GM18511 (cell line): ENCODE results near the gene PNCK.

ENCODE experiments used
- ATAC-seq: cut with Tn5 transposase; IDR thresholded peaks from one replicate; pipeline ENCODE4 v1.9.1; 2021; ENCODE audit warnings: mild to moderate bottlenecking, moderate library complexity; ENCODE audit not compliant: unreplicated experiment

The PNCK gene

GRCh38 chrX:153633048-153633447 is 40.6 kb downstream of the PNCK start:
- ATAC-seq, result no peak

GRCh38 chrX:153632595-153632946 is 41.0 kb downstream of the PNCK start:
- no peak for ATAC-seq

GRCh38 chrX:153631907-153632594 is 41.6 kb downstream of the PNCK start:
- no peak for ATAC-seq

GRCh38 chrX:153631346-153631745 is 42.3 kb downstream of the PNCK start:
- ATAC-seq, result no peak

- no peak for ATAC-seq
These were observed 44.9 kb downstream of the PNCK start for GRCh38 chrX:153628665-153629064.

GRCh38 chrX:153628129-153628528 is 45.5 kb downstream of the PNCK start:
- ATAC-seq, result no peak

- ATAC-seq, result no peak
These were observed 45.9 kb downstream of the PNCK start for GRCh38 chrX:153627675-153628111.

GRCh38 chrX:153626863-153627674 is 46.5 kb downstream of the PNCK start:
- ATAC-seq, result no peak

GRCh38 chrX:153626025-153626633 is 47.5 kb downstream of the PNCK start:
- no peak for ATAC-seq

GRCh38 chrX:153625271-153626024 is 48.2 kb downstream of the PNCK start:
- ATAC-seq, result no peak

GRCh38 chrX:153624196-153625091 is 49.2 kb downstream of the PNCK start:
- no peak for ATAC-seq

GRCh38 chrX:153623310-153624029 is 50.1 kb downstream of the PNCK start:
- ATAC-seq, result no peak

GRCh38 chrX:153622661-153623309 is 50.8 kb downstream of the PNCK start:
- ATAC-seq, result no peak

- no peak for ATAC-seq
These were observed 51.5 kb downstream of the PNCK start for GRCh38 chrX:153621949-153622598.

GRCh38 chrX:153620576-153620975 is 53.0 kb downstream of the PNCK start:
- ATAC-seq, result no peak
